ENCODE data around the gene KIFC3. TPM values are rescaled to one million over a fixed set of nuclear protein-coding genes. Genes with fewer than 3 reads are reported as not detected.
A peak's percentile ranks its signal among the peaks of the same experiment; 100 is the strongest.

KIFC3 gene
- total and polyA plus RNA-seq, 2 donors (not counting 1 experiment from before 2014, with no cell fraction given): 13.8 to 44.9 TPM

DNA sequence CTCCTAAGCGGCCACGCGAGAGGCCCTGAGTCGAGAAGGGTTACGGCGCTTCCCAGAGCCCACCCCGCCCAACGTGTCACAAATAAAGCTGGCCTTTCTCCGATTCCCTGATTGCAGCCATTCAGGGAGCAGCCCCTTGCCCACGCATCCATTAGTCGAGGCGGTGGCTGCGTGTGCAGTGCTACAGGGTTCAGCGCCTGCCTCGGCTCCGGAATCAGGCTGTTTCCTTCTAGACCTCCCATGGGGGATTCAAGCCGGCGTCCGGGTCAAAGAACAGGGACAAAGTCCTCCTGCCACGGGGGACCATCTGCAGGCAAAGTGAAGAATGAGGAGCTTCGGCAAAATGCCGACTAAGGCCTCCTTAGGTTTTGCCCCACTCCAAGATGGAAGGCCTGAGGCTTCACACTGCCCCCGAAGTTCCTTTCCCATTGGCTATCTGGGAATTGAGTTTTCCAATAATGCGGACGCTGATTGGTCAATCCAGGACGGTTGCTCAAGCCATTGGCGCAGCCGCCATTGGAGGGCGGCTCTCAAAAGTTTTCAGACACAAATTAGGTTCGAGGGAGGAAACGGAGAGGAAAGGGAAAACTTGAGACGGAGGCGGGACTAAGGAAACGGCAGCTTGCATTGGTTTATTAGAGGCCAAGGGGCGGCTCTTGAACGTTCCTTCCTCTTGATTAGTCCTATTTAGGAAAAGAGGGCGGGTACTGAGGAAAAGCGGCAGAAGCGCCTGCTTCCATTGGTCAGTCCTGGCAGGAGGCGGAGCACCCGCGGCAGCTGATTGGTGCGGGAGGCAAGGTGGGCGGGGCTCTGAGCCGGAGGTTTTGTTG, 67.2 kb downstream of the KIFC3 start:
- Histone ChIP-seq H3K27me3 (ENCODE audit: control insufficient read depth, insufficient read depth, low read length) (no peaks in the 10 kb centered on the region), H3K9ac (ENCODE audit: insufficient read depth, low read length) (peak overlapping the region; percentile 90), H3K4me3 (replicated peaks in 1 of 4; ENCODE audit: control extremely low read depth in 1 of 4, insufficient read depth in 1 of 4, low read depth in 3 of 4, low read length in 4 of 4) (peak overlapping the region; percentile 86 to 90 (median 89)), H4K20me1 (ENCODE audit: control insufficient read depth, extremely low read depth, insufficient read depth, low read length) (no peaks in the 10 kb centered on the region), H3K36me3 (ENCODE audit: control insufficient read depth, insufficient read depth, low read length) (no peaks in the 10 kb centered on the region), H2AFZ (ENCODE audit: low read length) (peak overlapping the region; percentile 89), H3K79me2 (ENCODE audit: control insufficient read depth, insufficient read depth, low read length) (peaks cover 1% of the 10 kb centered on the region), H3K4me1 (ENCODE audit: control insufficient read depth, extremely low read depth, insufficient read depth, low read length) (peaks cover 13% of the 10 kb centered on the region), H3K4me2 (ENCODE audit: extremely low read depth, insufficient read depth, low read length) (peak overlapping the region; percentile 99), H3K9me3 (ENCODE audit: control insufficient read depth, insufficient read depth, low read depth, low read length) (no peaks in the 10 kb centered on the region), H3K27ac (ENCODE audit: insufficient read depth, low read length) (peak overlapping the region; percentile 94)
- no peak for TF ChIP-seq EZH2 (IDR thresholded peaks at IDR 0.05; ENCODE audit: low read length, missing control alignments)
- peak; percentile 100 for DNase-seq (ENCODE audit: low read depth in 2 of 2)

DNA sequence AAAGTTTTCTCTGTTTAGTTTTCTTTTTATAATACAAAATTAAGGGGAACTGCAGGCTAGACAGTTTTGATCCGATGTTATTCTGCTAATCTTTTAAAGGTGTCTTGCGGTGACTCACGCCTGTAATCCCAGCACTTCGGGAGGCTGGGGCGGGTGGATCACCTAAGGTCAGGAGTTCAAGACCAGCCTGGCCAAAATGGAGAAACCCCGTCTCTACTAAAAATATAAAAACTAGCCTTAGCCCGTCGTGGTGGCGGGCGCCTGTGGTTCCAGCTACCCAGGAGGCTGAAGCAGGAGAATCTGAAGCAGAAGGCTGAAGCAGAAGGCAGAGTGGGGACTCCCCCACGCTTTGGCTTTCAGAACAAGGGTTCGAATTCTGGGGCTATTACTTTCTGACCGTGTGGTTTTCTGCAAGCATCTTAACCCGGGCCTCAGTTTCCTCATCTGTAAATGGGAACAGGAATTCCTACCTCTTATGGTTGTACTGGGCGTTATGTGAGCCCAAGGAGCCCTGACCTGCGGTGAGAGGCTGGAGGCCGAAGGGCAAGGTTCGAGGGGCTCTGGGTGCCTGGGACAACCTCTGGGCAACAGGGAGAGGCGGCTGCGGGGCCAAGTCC, 67.9 kb downstream of the KIFC3 start:
- H3K36me3 ChIP-seq (ENCODE audit: control insufficient read depth, insufficient read depth, low read length): no peaks in the 10 kb centered on the region
- H3K4me2 ChIP-seq (ENCODE audit: extremely low read depth, insufficient read depth, low read length): peak overlapping the region; percentile 99
- H3K4me3 ChIP-seq (replicated peaks in 1 of 4; ENCODE audit: control extremely low read depth in 1 of 4, insufficient read depth in 1 of 4, low read depth in 3 of 4, low read length in 4 of 4): peak overlapping the region; percentile 86 to 90 (median 89)
- H3K27me3 ChIP-seq (ENCODE audit: control insufficient read depth, insufficient read depth, low read length): no peaks in the 10 kb centered on the region
- H3K27ac ChIP-seq (ENCODE audit: insufficient read depth, low read length): peak overlapping the region; percentile 94
- peaks cover 1% of the 10 kb centered on the region for H3K79me2 ChIP-seq (ENCODE audit: control insufficient read depth, insufficient read depth, low read length)
- H4K20me1 ChIP-seq (ENCODE audit: control insufficient read depth, extremely low read depth, insufficient read depth, low read length): no peaks in the 10 kb centered on the region
- H2AFZ ChIP-seq (ENCODE audit: low read length): peak overlapping the region; percentile 89
- peak overlapping the region; percentile 90 for H3K9ac ChIP-seq (ENCODE audit: insufficient read depth, low read length)
- H3K4me1 ChIP-seq (ENCODE audit: control insufficient read depth, extremely low read depth, insufficient read depth, low read length): peaks cover 13% of the 10 kb centered on the region
- H3K9me3 ChIP-seq (ENCODE audit: control insufficient read depth, insufficient read depth, low read depth, low read length): no peaks in the 10 kb centered on the region
- DNase-seq (ENCODE audit: low read depth in 2 of 2): no peak
- TF ChIP-seq EZH2 (IDR thresholded peaks at IDR 0.05; ENCODE audit: low read length, missing control alignments): no peak

DNA sequence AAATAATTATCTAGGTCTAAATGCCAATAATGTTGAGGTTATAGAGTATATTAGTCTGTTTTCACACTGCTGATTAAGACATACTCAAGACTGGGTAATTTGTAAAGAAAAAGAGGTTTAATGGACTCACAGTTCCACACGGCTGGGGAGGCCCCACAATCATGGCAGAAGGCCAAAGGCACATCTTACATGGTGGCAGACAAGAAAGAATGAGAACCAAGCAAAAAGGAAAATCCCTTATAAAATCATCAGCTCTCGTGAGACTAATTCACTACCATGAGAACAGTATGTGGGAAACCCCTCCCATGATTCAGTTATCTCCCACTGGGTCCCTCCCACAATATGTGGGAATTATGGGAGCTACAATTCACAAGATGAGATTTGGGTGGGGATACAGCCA, 69.6 kb downstream of the KIFC3 start:
- peaks cover 12% of the 10 kb centered on the region for H3K4me1 ChIP-seq (ENCODE audit: control insufficient read depth, extremely low read depth, insufficient read depth, low read length)
- no peak overlapping the region for H2AFZ ChIP-seq (ENCODE audit: low read length)
- no peak overlapping the region for H3K4me2 ChIP-seq (ENCODE audit: extremely low read depth, insufficient read depth, low read length)
- TF ChIP-seq, protein P1, sequence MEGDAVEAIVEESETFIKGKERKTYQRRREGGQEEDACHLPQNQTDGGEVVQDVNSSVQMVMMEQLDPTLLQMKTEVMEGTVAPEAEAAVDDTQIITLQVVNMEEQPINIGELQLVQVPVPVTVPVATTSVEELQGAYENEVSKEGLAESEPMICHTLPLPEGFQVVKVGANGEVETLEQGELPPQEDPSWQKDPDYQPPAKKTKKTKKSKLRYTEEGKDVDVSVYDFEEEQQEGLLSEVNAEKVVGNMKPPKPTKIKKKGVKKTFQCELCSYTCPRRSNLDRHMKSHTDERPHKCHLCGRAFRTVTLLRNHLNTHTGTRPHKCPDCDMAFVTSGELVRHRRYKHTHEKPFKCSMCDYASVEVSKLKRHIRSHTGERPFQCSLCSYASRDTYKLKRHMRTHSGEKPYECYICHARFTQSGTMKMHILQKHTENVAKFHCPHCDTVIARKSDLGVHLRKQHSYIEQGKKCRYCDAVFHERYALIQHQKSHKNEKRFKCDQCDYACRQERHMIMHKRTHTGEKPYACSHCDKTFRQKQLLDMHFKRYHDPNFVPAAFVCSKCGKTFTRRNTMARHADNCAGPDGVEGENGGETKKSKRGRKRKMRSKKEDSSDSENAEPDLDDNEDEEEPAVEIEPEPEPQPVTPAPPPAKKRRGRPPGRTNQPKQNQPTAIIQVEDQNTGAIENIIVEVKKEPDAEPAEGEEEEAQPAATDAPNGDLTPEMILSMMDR (conservative IDR thresholded peaks at IDR 0.05 in 1 of 2, IDR thresholded peaks at IDR 0.05 in 1 of 2; ENCODE audit: low read depth in 1 of 2, low read length in 2 of 2): no peak
- TF ChIP-seq EZH2 (IDR thresholded peaks at IDR 0.05; ENCODE audit: low read length, missing control alignments): no peak
- no peak for DNase-seq (ENCODE audit: low read depth in 2 of 2)
- H4K20me1 ChIP-seq (ENCODE audit: control insufficient read depth, extremely low read depth, insufficient read depth, low read length): no peaks in the 10 kb centered on the region
- H3K9ac ChIP-seq (ENCODE audit: insufficient read depth, low read length): no peak overlapping the region
- H3K27ac ChIP-seq (ENCODE audit: insufficient read depth, low read length): no peak overlapping the region
- no peaks in the 10 kb centered on the region for H3K27me3 ChIP-seq (ENCODE audit: control insufficient read depth, insufficient read depth, low read length)
- no peak overlapping the region for H3K4me3 ChIP-seq (replicated peaks in 1 of 4; ENCODE audit: control extremely low read depth in 1 of 4, insufficient read depth in 1 of 4, low read depth in 3 of 4, low read length in 4 of 4)
- H3K79me2 ChIP-seq (ENCODE audit: control insufficient read depth, insufficient read depth, low read length): peaks cover 1% of the 10 kb centered on the region
- no peaks in the 10 kb centered on the region for H3K9me3 ChIP-seq (ENCODE audit: control insufficient read depth, insufficient read depth, low read depth, low read length)
- no peaks in the 10 kb centered on the region for H3K36me3 ChIP-seq (ENCODE audit: control insufficient read depth, insufficient read depth, low read length)
